DMS79 treated with DMSO at 0.1 percent for 48 hours (cell line): ENCODE measurements around the gene GPR21.

ENCODE experiments used
- DNase-seq: peaks from one replicate; lab custom pipeline; 2025; lab: John Stamatoyannopoulos, UW

GPR21 gene

GRCh38 chr9:123063896-123064295 is 30.4 kb downstream of the GPR21 start:
- no peak for DNase-seq

DNA sequence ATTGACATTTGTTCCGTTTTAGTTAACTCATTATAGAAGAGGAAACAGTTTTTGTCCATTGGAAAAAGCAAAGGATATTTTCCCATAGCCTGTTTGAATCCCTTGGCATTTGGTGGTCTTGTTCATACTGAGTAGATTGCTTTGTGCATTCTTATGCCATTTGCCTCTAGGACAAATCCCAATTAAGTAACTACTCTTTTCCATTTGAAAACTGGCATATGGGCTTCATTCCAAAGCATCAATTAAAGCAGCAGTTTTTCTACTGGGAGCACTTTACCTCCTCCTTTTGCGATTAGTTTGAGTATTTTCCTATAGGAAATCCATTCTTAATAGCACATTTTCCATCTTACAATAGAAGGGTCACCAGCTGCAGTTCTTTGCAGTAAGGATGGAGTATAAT is 31.2 kb downstream of the GPR21 start:
- no peak for DNase-seq

DNA sequence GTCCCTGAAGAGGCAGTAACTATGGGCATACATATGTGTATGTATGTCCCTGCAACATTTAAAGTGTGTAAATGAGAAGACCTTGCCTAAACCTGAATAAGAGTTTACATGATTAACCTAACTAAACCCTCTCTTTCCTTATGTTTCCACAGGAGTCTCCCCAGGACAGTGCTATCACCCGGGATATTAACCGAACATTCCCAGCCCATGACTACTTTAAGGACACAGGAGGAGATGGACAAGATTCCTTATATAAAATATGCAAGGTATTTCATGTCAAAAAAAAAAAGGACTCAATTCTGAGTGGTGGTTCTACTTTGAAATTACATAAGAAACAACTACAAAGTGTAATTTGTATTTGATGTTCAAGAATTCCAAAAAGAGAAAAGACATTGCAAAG is 31.7 kb downstream of the GPR21 start:
- DNase-seq, result no peak

DNA sequence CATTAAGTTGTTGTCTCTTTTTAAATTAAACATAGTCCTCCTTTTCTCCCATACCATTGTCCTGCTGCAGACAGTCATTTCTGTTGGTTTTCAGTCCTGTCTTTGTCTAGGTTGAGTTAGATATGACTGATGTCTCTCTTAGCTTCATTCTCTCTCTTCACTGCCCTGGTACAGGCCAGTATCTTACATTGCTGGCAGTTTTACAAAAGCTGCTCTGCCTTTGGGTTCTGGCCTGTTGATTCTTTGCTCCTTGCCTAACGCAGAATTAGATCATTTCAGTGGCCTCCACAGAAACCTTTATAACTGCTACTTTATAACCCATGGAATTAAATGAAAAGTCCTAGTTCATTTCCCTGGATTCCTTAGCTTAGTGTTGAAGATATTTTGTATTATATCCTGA is 33.7 kb downstream of the GPR21 start:
- no peak for DNase-seq

GRCh38 chr9:123069010-123069481 is 35.6 kb downstream of the GPR21 start:
- no peak for DNase-seq

DNA sequence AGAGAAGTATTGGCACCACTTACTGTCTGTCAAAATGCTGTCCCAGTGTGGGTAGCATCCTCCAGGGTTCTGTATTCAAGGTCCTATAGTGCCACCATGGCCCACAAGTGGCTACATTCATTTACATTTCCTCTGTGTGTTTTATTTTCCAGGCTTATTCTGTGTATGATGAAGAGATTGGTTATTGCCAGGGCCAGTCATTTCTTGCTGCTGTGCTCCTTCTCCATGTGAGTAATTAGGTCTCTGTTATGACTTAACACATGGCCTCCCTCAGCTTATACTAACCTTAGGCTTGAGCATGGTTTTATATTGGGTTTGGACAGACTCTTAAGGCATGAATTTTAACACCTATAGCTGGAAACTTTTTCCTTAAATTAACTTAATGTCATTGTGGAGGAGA is 36.7 kb downstream of the GPR21 start:
- no peak for DNase-seq

DNA sequence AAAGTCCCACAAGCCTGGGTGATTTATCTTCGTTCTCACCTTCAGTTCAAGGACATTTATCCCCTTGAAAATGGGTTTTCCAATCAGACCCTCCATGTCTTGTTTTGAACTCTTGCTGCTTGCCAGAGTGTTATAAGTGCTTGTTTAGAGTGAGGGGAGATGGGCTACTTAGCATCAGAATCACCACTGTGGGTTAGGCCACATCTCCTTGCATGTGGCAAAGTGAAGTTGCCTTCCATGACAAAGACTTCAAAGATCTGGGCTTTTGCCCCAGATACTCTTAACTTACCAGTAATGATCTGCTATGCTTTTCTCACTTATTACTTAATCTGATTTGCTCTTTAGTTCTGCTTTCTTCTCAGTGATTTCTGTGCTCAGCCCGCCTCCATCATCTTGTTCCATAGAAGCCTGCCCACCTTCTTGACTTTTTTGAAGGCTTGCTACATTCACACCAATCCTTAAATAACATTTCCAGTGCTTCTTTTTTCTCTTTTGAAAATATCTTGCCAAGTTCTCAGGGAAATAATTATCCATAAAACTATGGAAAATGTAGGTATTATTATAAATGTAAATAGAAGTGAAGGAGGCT is 39.0 kb downstream of the GPR21 start:
- DNase-seq, result no peak

- no peak for DNase-seq
Observed at GRCh38 chr9:123073441-123073840, 40.0 kb downstream of the GPR21 start.

GRCh38 chr9:123073991-123074422 is 40.5 kb downstream of the GPR21 start:
- DNase-seq, result no peak

- DNase-seq, result no peak
Observed at GRCh38 chr9:123074628-123075027, 41.2 kb downstream of the GPR21 start.

DNA sequence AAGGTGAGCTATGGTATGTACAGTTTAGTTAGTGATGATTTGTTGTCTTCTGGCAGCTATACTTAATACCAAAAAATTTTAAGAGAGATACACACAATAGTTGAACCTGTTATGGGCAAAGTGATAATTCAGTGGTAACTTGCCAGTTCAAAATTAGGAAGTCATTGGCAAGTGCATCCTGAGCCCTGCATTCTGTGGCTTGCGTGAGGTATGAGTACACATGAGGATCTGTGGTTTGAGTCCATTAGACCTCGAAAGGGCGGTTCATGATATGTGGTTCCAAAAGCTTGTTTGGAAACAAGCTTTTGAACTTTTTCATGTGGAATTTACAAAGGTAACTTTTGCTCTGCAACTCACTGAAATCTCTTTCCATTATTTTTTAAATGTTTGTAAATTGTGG is 47.0 kb downstream of the GPR21 start:
- DNase-seq, result no peak

DNA sequence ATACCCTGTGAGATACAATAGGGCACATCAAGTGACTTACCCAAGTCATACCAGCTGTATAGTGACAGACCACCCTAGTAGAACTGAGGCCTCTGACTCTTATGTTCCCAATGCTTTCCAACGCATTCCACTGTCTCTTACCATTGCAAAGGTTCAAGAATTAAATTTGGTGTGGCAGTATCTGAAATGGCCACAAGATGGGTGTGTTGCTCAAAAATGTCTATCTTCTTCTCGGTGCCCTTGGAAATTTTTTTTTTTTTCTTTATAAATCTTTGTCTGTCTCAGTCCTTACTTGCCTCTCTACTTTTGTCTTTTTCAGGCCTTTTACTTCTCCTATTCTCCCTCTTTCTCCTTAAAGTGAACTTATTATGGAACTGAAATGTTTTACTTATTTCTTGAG is 48.4 kb downstream of the GPR21 start:
- DNase-seq, result peak; percentile 45

GRCh38 chr9:123083680-123084079 is 50.2 kb downstream of the GPR21 start:
- no peak for DNase-seq

- DNase-seq, result no peak
Observed at GRCh38 chr9:123084256-123084655, 50.8 kb downstream of the GPR21 start.
